ENCODE data around the gene GAB1. TPM values are rescaled to one million over a fixed set of nuclear protein-coding genes. Genes with fewer than 3 reads are reported as not detected.

The GAB1 gene
- total and polyA plus RNA-seq, 9 donors = 10.7 to 50.3 (median 32.4) TPM

GRCh38 chr4:143374255-143374654 lies 37.6 kb downstream of the GAB1 start:
- no peak for DNase-seq
- peaks cover 14% of the 10 kb centered on the region for H3K4me1 ChIP-seq (ENCODE audit: insufficient read depth)
- no peaks in the 10 kb centered on the region for H3K9me3 ChIP-seq
- no peaks in the 10 kb centered on the region for H3K36me3 ChIP-seq
- no peaks in the 10 kb centered on the region for H3K27me3 ChIP-seq
- intact Hi-C loops (cut with DNase I) = no loop called here
- no peak overlapping the region for H3K27ac ChIP-seq
- 86 to 94% (median 90%) methylated on average over 3 of the region's 3 CpGs for WGBS, 3 donors
- no peak for TF ChIP-seq POLR2A (IDR thresholded peaks at IDR 0.05)
- TF ChIP-seq EP300 (IDR thresholded peaks at IDR 0.05) = no peak
- TF ChIP-seq, protein P1, sequence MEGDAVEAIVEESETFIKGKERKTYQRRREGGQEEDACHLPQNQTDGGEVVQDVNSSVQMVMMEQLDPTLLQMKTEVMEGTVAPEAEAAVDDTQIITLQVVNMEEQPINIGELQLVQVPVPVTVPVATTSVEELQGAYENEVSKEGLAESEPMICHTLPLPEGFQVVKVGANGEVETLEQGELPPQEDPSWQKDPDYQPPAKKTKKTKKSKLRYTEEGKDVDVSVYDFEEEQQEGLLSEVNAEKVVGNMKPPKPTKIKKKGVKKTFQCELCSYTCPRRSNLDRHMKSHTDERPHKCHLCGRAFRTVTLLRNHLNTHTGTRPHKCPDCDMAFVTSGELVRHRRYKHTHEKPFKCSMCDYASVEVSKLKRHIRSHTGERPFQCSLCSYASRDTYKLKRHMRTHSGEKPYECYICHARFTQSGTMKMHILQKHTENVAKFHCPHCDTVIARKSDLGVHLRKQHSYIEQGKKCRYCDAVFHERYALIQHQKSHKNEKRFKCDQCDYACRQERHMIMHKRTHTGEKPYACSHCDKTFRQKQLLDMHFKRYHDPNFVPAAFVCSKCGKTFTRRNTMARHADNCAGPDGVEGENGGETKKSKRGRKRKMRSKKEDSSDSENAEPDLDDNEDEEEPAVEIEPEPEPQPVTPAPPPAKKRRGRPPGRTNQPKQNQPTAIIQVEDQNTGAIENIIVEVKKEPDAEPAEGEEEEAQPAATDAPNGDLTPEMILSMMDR (IDR thresholded peaks at IDR 0.05) = no peak
- no peak overlapping the region for H3K4me3 ChIP-seq

- intact Hi-C loops (cut with DNase I) = no loop called here
- no peaks in the 10 kb centered on the region for H3K27me3 ChIP-seq
- DNase-seq = no peak
- peaks cover 17% of the 10 kb centered on the region for H3K4me1 ChIP-seq (ENCODE audit: insufficient read depth)
- no peaks in the 10 kb centered on the region for H3K36me3 ChIP-seq
- no peaks in the 10 kb centered on the region for H3K9me3 ChIP-seq
- H3K4me3 ChIP-seq = no peak overlapping the region
- TF ChIP-seq, protein P1 (IDR thresholded peaks at IDR 0.05) = no peak
- no peak for TF ChIP-seq POLR2A (IDR thresholded peaks at IDR 0.05)
- TF ChIP-seq EP300 (IDR thresholded peaks at IDR 0.05) = no peak
- 58 to 74% (median 61%) methylated on average over 6 of the region's 6 CpGs for WGBS, 3 donors
- no peak overlapping the region for H3K27ac ChIP-seq
These were observed 38.1 kb downstream of the GAB1 start for GRCh38 chr4:143374771-143375170.

DNA sequence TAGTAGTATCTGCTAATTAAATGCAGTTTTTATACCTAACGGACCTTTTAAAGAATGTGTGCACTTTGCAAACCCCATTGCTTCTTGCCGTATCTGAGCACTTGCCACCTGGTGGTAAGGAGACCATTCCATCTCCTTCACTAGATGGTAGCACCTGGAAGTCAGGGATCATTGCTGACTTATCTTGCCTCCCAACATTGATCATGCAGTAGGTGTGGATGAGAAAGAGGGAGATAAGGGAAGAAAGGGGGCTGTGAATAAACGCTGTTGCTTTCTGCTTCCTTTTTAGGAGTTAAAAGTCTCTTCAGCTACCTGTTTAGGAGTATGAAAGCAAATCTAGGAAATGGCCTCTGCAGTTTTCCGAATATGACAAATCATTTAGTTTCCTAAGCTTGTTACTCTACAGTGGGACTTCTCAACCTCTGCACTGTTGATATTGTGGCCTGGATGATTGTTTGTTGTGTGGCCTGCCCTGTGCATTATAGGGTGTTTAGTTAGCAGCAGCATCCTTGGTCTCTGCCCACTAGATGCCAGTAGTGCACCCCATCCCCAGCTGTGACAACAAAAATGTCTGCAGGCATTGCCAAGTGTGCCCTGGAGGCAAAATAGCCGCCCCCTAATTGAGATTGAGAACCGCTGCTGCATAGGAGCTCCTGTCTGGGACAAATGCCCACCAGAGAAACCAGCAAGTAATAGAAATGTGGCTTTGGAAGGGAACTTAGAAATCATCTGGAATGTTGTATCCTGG lies 38.8 kb downstream of the GAB1 start:
- TF ChIP-seq, protein P1 (IDR thresholded peaks at IDR 0.05) = no peak
- TF ChIP-seq EP300 (IDR thresholded peaks at IDR 0.05) (no peak), POLR2A (IDR thresholded peaks at IDR 0.05) (no peak)
- no peaks in the 10 kb centered on the region for H3K36me3 ChIP-seq
- peaks cover 19% of the 10 kb centered on the region for H3K4me1 ChIP-seq (ENCODE audit: insufficient read depth)
- H3K27me3 ChIP-seq = no peaks in the 10 kb centered on the region
- WGBS, 3 donors = 53 to 59% (median 58%) methylated on average over 6 of the region's 6 CpGs
- DNase-seq = no peak
- intact Hi-C loops (cut with DNase I) = no loop called here
- H3K4me3 ChIP-seq = no peak overlapping the region
- no peak overlapping the region for H3K27ac ChIP-seq
- no peaks in the 10 kb centered on the region for H3K9me3 ChIP-seq

GRCh38 chr4:143377611-143378099 lies 41.0 kb downstream of the GAB1 start:
- Histone ChIP-seq H3K9me3 (no peaks in the 10 kb centered on the region), H3K36me3 (no peaks in the 10 kb centered on the region), H3K4me1 (ENCODE audit: insufficient read depth) (peaks cover 27% of the 10 kb centered on the region), H3K27me3 (no peaks in the 10 kb centered on the region), H3K4me3 (no peak overlapping the region), H3K27ac (peak overlapping the region in 1 of 2 donors; percentile 53)
- TF ChIP-seq POLR2A (IDR thresholded peaks at IDR 0.05) = no peak
- 42 to 45% (median 42%) methylated on average over 7 of the region's 7 CpGs for whole genome bisulfite sequencing, 3 donors
- DNase-seq = no peak
- intact Hi-C loops (cut with DNase I) = no loop called here

DNA sequence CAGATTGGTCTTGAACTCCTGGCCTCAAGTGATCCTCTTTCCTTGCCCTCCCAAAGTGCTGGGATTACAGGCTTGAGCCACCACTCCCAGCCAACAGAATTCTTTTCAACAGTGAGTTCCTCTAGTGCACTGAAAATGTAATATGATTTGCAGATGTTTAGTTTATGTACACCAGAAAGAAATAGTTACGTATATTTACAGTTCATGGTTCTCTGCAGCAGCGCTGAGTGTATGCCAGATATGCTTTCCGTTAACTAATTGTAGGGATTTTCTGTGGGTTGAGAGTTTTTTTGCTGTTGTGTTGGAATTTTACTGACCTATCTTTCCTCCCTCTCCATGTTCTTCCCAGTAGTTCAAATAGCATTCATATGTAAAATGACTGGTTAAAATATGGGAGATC lies 44.0 kb downstream of the GAB1 start:
- no peaks in the 10 kb centered on the region for H3K36me3 ChIP-seq
- peaks cover 28% of the 10 kb centered on the region for H3K4me1 ChIP-seq (ENCODE audit: insufficient read depth)
- peak overlapping the region in 1 of 2 donors; percentile 76 for H3K27ac ChIP-seq
- no peak overlapping the region for H3K4me3 ChIP-seq
- DNase-seq = no peak
- 58 to 65% (median 64%) methylated on average over 3 of the region's 3 CpGs for WGBS, 3 donors
- no peaks in the 10 kb centered on the region for H3K27me3 ChIP-seq
- no peak for TF ChIP-seq POLR2A (IDR thresholded peaks at IDR 0.05)
- no peak for TF ChIP-seq EP300 (IDR thresholded peaks at IDR 0.05)
- no peaks in the 10 kb centered on the region for H3K9me3 ChIP-seq
- intact Hi-C loops (cut with DNase I) = no loop called here

Data from ovary (tissue), 9 donors.